ENCODE data around the gene AGBL5. TPM values are rescaled to one million over a fixed set of nuclear protein-coding genes. Genes with fewer than 3 reads are reported as not detected.

AGBL5 gene
- total and polyA plus RNA-seq, 9 of the 15 experiments (the other 6 are each of a cell fraction or from before 2014, with no cell fraction given), result 3.3 to 52.7 (median 26.2) TPM

DNA sequence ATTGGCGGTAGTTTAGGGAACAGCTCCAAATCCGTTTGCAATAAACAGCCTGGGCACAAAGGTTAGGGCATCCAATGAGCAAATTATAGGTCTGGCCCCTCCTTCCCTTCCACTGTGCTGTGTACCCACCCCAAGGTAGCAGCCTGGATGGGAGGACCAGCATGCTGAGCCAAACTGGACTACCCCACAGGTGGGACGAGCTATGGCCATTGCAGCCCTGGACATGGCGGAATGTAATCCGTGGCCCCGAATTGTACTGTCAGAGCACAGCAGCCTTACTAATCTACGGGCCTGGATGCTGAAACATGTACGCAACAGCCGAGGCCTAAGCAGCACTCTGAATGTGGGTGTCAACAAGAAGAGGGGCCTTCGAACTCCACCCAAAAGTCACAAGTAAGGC is 6.7 kb downstream of the AGBL5 start (continued):
- TF ChIP-seq, protein P1, sequence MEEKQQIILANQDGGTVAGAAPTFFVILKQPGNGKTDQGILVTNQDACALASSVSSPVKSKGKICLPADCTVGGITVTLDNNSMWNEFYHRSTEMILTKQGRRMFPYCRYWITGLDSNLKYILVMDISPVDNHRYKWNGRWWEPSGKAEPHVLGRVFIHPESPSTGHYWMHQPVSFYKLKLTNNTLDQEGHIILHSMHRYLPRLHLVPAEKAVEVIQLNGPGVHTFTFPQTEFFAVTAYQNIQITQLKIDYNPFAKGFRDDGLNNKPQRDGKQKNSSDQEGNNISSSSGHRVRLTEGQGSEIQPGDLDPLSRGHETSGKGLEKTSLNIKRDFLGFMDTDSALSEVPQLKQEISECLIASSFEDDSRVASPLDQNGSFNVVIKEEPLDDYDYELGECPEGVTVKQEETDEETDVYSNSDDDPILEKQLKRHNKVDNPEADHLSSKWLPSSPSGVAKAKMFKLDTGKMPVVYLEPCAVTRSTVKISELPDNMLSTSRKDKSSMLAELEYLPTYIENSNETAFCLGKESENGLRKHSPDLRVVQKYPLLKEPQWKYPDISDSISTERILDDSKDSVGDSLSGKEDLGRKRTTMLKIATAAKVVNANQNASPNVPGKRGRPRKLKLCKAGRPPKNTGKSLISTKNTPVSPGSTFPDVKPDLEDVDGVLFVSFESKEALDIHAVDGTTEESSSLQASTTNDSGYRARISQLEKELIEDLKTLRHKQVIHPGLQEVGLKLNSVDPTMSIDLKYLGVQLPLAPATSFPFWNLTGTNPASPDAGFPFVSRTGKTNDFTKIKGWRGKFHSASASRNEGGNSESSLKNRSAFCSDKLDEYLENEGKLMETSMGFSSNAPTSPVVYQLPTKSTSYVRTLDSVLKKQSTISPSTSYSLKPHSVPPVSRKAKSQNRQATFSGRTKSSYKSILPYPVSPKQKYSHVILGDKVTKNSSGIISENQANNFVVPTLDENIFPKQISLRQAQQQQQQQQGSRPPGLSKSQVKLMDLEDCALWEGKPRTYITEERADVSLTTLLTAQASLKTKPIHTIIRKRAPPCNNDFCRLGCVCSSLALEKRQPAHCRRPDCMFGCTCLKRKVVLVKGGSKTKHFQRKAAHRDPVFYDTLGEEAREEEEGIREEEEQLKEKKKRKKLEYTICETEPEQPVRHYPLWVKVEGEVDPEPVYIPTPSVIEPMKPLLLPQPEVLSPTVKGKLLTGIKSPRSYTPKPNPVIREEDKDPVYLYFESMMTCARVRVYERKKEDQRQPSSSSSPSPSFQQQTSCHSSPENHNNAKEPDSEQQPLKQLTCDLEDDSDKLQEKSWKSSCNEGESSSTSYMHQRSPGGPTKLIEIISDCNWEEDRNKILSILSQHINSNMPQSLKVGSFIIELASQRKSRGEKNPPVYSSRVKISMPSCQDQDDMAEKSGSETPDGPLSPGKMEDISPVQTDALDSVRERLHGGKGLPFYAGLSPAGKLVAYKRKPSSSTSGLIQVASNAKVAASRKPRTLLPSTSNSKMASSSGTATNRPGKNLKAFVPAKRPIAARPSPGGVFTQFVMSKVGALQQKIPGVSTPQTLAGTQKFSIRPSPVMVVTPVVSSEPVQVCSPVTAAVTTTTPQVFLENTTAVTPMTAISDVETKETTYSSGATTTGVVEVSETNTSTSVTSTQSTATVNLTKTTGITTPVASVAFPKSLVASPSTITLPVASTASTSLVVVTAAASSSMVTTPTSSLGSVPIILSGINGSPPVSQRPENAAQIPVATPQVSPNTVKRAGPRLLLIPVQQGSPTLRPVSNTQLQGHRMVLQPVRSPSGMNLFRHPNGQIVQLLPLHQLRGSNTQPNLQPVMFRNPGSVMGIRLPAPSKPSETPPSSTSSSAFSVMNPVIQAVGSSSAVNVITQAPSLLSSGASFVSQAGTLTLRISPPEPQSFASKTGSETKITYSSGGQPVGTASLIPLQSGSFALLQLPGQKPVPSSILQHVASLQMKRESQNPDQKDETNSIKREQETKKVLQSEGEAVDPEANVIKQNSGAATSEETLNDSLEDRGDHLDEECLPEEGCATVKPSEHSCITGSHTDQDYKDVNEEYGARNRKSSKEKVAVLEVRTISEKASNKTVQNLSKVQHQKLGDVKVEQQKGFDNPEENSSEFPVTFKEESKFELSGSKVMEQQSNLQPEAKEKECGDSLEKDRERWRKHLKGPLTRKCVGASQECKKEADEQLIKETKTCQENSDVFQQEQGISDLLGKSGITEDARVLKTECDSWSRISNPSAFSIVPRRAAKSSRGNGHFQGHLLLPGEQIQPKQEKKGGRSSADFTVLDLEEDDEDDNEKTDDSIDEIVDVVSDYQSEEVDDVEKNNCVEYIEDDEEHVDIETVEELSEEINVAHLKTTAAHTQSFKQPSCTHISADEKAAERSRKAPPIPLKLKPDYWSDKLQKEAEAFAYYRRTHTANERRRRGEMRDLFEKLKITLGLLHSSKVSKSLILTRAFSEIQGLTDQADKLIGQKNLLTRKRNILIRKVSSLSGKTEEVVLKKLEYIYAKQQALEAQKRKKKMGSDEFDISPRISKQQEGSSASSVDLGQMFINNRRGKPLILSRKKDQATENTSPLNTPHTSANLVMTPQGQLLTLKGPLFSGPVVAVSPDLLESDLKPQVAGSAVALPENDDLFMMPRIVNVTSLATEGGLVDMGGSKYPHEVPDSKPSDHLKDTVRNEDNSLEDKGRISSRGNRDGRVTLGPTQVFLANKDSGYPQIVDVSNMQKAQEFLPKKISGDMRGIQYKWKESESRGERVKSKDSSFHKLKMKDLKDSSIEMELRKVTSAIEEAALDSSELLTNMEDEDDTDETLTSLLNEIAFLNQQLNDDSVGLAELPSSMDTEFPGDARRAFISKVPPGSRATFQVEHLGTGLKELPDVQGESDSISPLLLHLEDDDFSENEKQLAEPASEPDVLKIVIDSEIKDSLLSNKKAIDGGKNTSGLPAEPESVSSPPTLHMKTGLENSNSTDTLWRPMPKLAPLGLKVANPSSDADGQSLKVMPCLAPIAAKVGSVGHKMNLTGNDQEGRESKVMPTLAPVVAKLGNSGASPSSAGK (IDR thresholded peaks at IDR 0.05), result no peak
- TF ChIP-seq, protein P2, sequence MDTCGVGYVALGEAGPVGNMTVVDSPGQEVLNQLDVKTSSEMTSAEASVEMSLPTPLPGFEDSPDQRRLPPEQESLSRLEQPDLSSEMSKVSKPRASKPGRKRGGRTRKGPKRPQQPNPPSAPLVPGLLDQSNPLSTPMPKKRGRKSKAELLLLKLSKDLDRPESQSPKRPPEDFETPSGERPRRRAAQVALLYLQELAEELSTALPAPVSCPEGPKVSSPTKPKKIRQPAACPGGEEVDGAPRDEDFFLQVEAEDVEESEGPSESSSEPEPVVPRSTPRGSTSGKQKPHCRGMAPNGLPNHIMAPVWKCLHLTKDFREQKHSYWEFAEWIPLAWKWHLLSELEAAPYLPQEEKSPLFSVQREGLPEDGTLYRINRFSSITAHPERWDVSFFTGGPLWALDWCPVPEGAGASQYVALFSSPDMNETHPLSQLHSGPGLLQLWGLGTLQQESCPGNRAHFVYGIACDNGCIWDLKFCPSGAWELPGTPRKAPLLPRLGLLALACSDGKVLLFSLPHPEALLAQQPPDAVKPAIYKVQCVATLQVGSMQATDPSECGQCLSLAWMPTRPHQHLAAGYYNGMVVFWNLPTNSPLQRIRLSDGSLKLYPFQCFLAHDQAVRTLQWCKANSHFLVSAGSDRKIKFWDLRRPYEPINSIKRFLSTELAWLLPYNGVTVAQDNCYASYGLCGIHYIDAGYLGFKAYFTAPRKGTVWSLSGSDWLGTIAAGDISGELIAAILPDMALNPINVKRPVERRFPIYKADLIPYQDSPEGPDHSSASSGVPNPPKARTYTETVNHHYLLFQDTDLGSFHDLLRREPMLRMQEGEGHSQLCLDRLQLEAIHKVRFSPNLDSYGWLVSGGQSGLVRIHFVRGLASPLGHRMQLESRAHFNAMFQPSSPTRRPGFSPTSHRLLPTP (IDR thresholded peaks at IDR 0.05; ENCODE audit: borderline replicate concordance, extremely low read depth, insufficient read length), result no peak
- peak; percentile 25; the same call in 1 of the 2 replicates for TF ChIP-seq POLR2G (IDR thresholded peaks at IDR 0.05; ENCODE audit: low read depth, low read length)
